ENCODE data around the gene MAPK12.
A peak's percentile ranks its signal among the peaks of the same experiment; 100 is the strongest.

The MAPK12 gene

DNA sequence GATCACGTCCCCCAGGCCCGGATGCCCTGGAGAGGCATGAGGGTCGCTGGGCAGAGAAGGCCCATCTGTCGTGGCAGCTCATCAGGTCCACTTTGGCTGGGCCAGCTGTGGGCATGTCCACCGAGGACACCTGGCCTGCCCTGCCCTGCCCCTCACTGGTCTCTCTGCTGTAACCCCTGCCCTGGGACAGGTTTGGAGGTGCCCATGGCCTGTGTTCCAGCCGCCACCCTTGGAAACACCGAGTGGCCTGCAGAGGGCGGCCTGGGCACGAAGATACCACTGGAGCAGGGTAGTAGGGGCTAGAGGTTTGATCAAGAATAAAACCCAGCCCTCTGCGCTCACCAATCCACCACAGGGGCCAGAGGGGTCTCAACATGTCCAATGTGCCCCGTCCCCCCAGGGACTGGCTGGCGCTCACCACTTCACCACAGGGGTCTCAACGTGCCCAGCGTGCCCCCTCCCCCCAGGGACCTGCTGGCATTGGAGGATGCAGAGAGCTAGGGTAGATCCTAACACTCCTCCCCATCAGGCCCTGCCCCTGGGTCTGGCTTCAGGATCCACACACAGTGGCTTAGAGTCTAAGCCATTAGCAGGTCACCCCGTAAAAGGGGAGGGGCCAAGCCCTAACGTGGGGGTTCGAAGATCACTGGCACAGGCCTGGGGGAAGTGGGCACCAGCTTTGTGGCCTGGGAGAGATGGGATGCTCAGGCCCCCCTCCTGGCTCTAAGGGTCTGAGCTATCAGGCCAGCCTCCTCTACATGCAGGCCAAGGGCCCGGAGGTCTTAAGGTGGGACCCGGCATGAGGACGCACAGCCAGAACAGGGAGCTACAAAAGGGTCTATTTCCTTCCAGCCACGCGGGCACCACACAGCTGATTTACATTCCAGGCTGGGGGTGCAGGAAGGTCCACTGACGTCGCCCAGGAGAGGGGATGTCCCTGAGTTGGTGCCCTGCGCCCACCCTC, 9.1 kb downstream of the MAPK12 start:
- peak; percentile 44 to 54 for DNase-seq (ENCODE audit: low read depth in 2 of 2)

DNA sequence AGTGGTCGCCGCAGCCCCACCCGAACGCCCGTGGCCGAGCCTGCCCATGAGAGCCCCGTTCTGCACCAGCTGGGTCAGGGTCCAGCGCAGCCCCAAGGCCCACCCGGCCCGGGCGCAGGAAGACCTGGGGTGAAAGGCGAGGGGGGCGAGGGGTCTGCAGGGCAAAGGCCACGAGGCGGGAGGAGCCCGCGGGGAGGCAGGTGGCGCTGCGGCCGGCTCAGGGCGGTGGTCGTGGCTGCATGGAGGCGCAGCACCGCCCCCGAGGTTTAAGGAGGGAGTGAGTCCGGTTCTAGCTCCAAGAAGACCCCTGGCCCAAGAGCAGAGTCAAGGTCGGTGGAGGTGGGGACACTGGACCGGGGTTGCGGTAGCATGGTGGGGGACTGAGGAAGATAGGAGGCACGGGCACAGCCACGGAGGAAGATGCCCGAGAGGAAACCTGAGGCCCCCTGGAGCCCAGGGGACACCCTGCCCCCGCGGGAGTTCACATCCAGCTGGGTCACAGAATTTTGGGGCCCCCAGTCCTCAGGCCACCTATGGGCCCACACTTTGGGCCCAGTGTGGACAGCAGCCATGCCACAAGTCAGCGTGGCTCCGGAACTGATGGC, 9.9 kb downstream of the MAPK12 start:
- DNase-seq (ENCODE audit: low read depth in 2 of 2), result no peak

DNA sequence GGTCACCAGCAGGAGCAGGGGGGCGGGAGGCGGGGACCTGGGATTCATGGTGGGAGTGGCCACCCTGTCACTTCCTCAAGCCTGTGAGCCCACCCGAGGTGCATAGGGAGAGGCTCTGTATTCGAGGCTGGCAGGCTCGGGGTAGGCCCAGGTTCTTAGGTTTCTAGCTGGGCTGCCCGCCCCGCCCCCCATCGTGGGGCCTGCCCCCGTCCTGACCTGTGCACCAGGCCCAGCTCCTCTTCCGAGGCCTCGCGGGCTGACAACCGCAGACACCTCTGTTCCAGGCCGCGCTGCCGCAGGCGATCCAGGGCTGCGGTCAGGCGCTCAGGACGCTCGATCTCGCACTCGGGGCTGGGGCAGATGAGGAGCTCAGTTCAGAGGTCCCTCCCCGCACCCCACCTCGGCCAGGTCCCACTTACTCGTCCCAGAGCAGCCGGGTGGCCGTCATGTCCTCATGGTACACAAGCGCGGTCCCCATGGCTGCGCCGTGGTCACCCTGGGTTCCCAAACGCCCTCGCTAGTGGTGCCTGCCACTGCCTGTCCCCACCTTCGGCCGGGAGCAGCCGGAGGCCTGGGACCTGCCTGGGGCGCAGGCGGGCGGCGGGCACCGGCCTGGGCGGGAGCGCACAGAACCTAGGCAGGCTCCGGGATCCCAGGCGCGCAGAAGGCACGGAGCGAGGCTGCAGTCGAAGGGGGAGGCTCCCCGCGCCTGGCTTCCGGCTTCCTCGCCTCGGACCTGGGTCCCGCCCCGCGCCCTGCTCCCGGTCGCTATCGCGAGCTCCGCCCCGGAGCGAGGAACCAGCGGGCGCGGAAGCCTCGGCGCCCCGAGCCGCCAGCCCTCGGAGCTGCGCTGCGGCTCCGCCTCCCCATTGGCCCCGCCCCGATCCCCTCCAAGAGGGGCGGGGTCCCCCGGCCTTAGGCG, 10.7 kb downstream of the MAPK12 start, which contains the start of gene HDAC10:
HDAC10 (minus strand) TSS at position 711 of the 922 bp plus-strand sequence; CDS start at position 478, 233 bp downstream.
- DNase-seq (ENCODE audit: low read depth in 2 of 2), result peak; percentile 55 to 63

DNA sequence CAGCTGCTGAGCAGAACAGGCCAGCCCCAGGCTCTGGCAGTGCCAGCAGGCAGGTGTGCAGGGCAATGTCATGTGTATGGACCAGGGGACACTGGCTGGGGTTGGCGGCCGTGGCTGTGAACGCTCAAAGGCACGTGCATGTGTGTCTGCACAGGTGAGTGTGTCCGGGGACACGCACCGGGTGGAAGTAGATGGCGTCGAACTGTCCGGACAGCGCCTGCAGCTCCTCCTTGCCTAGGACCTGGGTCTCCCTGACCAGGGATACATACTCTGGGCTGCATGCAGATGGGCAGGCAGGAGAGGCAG, 11.3 kb downstream of the MAPK12 start:
- no peak for DNase-seq (ENCODE audit: low read depth in 2 of 2)

DNA sequence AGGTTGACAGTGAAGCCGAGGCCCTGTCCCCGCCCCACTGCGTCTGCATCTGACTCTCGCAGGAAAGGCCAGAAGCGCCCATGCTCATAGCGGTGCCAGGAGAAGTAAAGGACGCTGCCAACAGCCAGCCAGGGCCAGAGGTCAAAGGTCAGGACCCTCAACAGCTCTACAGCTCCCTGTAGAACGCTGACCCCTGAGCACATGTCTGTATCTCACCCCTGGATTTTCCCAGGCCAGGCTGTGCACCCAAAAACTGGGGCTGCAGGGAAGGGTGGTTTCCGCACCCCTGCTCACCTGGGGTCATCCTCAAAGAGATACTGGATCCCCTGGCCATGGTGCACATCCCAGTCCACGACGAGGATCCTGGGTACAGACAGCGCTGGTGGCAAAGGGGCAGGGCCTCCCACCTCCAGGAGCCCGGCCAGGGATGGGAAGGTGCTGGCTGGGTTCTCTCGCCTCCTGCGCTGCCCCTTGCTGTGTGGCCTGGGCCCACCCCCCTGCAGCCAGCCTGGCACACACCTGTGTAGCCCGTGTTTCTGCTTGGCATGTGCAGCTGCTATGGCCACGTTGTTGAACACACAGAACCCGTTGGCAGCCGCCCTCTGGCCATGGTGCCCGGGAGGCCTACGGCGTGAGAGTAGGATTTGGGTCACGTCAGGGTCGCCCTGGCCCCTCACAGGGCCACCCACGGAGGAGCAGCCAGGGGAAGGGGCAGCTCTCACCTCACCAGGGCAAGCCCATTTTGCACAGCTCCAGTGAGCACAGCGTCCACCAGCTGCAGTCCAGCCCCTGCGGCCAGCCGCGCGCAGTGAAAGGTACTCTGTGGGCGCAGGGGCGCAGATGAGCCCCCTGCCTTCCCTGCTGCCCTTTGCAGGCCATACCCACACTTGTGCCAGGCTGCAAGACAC, 11.9 kb downstream of the MAPK12 start:
- DNase-seq (ENCODE audit: low read depth in 2 of 2), result no peak

DNA sequence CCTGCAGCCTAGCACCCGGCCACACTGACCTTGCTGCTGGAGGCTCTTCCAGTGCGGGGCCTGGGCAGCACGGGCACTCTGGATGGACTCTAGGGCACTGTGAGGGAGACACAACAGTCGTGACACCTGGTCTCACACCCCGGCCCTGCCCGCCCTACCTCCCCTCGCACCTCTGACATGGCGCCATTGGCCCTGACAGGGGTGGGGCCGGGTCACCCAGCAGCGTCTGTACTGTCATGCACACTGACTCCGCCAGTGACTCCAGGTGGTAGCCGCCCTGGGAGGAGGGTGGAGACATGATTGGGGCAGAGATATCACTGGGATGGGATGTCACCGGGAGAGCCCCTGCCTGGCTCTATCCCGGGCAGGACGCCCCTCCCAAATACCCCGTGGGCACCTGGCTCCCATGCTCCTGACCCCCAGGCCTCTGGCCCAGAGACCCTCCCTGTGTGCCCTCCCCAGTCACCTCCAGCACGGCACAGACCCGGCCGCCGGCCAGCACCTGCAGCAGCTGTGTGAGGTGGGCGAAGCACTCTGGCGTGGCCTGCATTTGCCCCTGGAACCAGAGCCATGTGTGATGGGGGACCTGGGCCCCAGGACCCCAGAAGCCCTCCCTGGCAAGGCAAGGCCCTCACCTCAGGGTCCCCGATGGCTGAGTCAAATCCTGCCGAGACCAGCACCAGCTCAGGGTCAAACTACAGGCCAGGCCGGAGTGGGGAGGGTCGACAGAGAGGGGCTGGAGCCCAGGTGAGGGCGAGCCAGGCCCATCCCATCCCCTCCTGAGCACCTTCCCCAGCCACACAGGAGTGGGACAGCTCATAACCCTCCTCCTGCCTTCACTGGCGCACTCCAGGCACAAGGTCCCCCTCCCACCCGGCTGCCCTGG, 13.0 kb downstream of the MAPK12 start:
- no peak for DNase-seq (ENCODE audit: low read depth in 2 of 2)

DNA sequence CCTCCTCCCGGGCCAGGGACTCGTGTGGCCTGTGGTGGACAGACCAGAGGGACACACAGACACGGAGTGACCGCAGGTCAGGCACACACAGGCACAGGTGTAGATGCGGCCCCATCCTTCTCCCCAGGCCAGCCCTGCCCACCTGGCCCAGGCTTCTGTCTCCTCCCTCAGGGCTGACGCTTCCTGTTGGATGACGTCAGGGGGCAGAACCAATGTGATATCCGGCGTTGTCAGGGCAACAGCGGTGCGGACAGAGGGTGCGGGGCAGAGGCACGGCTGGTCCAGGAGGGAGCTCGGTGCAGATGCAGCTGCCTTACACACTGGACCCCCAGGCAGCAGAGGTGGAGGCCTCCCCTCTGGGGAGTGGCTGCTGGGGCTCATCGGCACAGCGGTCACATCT, 13.7 kb downstream of the MAPK12 start:
- DNase-seq (ENCODE audit: low read depth in 2 of 2), result no peak

DNA sequence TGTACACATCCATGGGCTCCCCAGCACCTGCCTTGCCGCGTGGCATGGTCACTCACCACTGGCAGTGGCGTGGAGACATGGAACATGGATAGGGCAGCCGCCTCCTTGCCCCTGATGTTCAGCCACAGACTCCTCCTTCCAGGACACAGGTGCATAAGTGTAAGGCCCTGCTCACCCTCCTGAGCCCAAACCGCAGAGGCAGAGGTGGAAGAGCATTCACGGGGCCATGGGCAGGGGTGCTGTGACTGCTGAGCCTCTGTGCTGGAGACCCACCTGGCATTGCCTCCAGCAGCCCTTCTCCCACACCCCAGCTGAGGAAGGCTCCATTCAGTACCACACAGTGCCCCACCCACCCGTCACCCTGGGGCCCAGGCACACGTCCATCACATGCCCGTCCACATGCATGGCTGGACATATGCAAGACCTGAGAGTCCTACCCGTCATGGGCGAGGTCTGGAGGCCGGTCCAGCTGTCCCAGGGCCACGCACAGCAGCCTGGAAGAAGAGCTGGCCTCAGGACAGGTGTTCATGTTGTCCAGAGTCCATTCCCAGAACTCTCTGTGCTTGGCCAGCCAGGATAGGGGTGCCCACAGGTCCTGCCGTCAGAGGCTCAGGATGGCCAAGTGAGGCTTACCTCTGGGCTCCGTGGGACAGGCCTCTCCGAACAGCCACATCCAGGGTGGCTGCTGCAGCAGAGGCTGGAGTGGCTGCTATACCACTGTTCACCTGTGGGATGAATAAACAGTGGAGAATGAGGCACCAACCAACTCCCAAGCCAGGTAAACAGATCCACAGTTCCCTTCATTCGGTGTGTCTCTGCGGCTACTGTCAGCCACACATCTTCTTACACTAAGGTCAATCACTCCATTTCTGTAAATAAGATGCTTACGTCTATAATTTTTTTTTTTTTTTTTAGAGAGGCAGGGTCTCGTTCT, 15.0 kb downstream of the MAPK12 start:
- DNase-seq (ENCODE audit: low read depth in 2 of 2), result no peak

DNA sequence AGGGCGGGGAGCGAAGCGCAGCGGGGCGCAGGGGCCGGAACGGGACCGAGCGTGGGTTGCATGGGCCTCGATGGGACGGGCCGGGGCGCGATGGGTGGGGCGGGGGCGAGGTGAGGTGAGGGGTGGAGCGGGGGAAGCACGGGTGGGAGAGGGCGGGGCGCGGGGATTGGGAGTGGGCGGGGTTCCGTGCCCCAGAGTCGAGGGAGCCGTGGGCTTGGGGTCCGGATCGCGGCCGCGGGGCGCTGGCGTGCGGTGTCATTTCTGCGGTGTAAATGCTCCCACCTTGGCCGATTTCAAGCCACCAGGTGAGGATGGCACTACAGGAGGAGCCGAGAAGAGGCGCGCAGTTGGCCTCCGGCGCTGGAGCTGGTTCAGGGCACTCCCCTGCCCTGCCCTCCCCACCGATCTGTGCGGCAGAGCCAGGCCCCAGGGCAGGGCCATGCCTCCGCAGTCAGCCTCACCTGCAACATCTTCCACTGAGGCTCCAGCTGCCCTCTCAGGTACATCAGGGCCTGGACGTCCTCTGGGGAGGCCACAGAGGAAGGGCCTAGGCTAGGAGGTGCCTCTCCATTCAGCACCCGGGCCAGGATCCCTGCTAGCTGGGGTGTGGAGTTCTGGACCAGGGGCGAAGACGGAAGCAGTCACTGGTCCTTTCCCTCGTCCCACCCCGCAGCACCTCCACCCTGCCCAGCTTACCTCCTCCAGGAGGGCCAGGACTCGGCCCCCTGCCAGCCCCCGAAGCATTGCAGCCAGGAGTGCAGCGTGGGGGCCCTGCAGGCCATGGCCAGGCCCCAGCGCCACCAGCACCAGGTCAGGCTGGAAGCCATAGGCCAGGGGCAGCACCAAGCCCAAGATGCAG, 16.0 kb downstream of the MAPK12 start:
- DNase-seq (ENCODE audit: low read depth in 2 of 2), result no peak

DNA sequence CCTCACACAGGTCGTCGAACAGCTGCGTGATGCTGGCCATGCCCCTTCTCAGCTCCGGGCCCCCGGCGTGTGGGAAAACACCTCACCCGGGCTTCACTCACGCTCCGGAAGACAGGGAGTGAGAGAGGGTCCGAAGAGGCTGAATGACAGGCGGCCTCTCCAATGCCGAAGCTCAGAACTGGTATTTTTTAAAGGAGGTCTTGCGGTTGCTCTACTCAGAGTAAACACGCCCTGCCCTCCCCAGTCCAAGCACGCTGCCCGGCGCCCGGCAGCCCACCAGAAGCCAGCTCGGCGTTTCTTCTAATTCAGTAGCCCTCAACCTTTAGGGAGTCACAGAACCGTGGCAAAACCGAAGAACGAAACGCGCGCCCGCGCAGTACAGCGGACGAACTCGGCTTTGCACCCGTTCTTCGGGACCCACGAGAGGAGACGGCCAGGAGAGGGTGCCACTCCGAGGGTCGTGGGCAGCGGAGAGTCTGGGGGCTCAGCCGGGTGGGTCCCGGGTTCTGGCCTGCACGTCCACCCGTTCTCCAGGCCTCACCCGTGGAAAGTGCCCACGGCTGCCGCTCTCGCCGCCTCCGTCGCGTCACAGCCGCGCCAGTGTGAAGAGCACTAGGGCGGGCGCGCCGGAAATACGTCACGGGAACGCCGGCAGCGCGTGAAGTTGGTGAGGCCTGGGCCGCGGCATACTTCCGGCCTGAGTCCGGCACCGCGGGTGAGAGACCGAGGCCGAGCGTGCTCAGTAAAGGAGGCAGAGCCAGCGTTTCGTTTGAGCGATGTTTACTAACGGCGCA, 16.9 kb downstream of the MAPK12 start, which contains the start of gene TUBGCP6:
TUBGCP6 (minus strand) TSS at position 604 of the 794 bp plus-strand sequence; CDS start at position 40, 564 bp downstream.
- DNase-seq (ENCODE audit: low read depth in 2 of 2), result peak; percentile 84 to 85

DNA sequence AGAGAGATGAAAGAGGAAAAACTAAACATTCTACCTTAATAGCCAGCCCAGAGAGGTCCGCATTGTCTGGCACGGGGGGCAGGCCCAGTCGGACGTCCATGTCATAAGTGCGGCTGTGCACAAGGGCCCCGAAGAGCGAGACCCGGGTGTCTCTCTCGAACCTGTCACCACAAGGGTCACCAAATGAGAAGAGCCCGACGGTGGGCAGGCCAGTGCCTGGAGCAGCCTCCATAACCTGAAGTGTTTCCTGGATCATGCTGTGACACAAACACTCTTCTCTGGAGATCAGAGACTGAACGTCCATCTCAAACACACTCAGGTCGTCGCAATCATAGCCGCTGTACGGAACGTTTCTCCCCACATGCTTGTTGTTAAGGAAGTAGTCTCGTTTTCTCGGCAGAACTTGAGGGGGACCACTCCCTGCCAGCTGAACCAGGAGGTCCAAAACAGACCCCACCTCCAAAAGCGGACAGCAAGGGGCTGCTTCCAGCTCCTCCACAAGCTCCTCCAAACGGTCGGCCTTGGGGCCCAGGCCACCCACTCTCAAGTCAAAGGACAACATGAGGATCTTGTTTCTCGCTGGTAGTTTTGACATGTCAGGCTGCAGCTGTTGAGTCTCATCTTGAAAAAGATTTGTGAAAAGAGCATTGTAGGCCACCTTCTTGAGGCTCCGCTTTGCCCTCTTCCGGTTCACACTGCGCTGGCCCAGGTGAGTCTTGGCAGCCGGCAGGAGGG, 17.6 kb downstream of the MAPK12 start:
- no peak for DNase-seq (ENCODE audit: low read depth in 2 of 2)

DNA sequence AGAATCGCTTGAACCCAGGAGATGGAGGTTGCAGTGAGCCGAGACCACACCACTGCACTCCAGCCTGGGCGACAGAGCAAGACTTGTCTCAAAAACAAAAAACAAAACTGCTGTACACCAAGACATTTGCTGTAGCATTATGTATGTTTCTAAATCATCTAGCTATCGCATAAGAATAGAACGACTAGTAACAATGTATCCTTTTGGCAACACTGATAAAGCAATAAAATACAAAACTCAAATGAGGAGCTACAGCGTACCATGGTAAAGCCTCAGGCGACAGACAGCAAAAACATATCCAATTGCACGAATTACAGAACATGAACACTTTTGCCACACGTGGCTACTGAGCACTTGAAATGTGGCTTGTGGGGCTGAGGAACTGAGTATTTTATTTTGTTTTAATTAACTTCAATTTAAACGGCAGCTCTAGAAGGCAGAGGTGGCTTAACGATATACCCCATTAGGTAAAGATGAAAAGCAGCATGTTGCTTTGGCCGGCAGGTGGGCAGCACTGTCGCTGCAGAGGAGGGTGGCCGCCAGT, 19.0 kb downstream of the MAPK12 start:
- no peak for DNase-seq (ENCODE audit: low read depth in 2 of 2)

DNA sequence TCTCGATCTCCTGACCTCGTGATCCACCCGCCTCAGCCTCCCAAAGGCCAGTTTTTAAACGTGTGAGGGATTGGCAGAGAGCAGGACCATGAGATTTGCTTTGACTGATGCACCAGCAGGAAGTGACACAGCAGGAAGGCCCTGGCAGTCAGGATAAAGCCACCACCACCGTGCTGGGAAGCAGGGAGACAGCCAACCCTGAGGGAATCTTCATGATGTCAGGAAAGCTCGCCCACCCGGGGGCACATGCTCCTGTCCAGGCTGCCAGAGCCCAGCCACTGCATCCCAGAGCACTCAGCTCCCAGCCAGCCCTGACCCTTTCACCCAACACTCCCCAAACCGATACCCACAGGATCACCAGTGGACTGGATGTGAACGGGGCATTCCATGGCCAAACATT, 22.7 kb downstream of the MAPK12 start:
- DNase-seq (ENCODE audit: low read depth in 2 of 2), result no peak

DNA sequence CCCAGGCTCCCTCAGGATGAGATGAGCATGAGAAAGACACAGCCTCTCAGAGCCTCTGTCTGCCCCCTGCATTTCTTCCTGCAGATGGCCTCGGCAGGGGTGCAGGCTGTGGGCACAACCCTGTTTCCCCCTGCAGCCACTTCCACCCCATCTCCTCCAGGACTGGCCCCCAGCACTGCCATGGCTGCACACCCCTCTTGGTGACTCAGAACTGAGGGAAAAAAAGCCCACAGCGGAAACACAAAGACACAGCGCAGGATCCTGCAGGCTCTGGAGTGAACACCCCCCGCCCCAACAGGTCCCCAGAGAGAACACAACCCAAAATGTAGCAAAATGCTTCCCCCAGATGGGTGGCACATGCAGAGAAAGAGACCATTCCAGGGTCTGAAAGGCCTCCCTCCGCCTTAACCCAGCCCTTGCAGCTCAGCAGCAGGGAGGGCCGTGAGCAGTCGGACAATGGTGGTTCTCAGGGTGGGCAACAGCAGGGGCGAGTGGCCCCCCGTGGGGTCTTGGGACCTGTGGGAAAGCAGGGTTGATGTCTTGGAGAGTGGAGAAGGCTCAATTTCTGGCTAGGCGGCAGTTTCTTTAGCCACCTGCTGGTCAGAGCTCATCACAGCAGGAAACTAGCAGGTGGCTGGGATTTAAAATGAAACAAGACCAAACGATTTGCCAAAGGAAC, 24.6 kb downstream of the MAPK12 start:
- DNase-seq (ENCODE audit: low read depth in 2 of 2), result no peak

DNA sequence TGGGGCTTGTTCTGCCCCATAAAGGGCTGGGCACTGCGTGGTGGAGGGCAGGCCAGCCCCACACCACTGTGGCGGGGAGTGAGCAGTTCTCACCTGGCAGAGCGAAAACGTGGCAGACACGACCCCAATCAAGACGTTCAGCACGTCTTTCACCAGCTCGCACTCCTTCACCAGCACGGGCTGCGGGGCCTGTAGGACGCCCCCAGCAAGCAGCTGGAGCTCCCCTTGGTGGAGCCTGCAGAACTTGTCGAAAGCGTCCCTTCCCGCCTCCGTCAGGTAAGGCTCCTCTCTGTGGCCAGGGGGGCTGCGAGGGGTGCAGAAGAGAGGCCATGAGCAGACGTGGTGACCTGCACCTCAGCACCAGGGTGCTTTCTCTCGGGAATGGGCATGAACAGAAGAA, 28.3 kb downstream of the MAPK12 start:
- no peak for DNase-seq (ENCODE audit: low read depth in 2 of 2)
